ENCODE results near the gene GIMAP7.

GIMAP7 gene

GRCh38 chr7:150569245-150569955 lies 54.7 kb downstream of the GIMAP7 start:
- DNase-seq (ENCODE audit: low read depth, low spot score) = no peak

All from ELF-1 (cell line).